A549 (cell line): ENCODE results near the gene AP3B1. TPM values are rescaled to one million over a fixed set of nuclear protein-coding genes. Genes with fewer than 3 reads are reported as not detected.

ENCODE experiments used
- ATAC-seq, 2 experiments: fragments of 200-7000 bp in 1 of 2; fragments of >200 bp in 1 of 2; cut with Nextera tagmentation in 1 of 2; cut with Tn5 transposase in 1 of 2; 3 replicates each; pipeline versions ENCODE4 v1.8.0 to v1.9.1; 2018 to 2020; ENCODE audit warnings: mild to moderate bottlenecking in 1 of 2, moderate library complexity in 1 of 2
- CTCF ChIA-PET: fragments of 300-600 bp; sonication (Branson Sonifier 250); formaldehyde crosslinking; extraction: SDS; loops from one replicate; lab custom pipeline; 2021; ENCODE audit warnings: antibody characterized with exemption, inconsistent platforms; lab: Yijun Ruan, JAX
- POLR2A ChIA-PET: fragments of 350-600 bp; formaldehyde crosslinking; extraction: SDS; loops from one replicate; lab custom pipeline; 2021; ENCODE audit warnings: antibody characterized with exemption, inconsistent platforms; lab: Yijun Ruan, JAX
- DNase-seq, 2 experiments: peaks; one replicate each; pipeline versions ENCODE4 v3.0.0 to v3.0.0-alpha.2; 2011 to 2016; ENCODE audit warnings: low read depth in 1 of 2, low spot score in 1 of 2
- FAIRE-seq: peaks from 2 replicates; lab custom pipeline; 2011; peaks lifted over from hg19 to GRCh38; lab: Jason Lieb, UNC
- H3K27ac ChIP-seq, 2 experiments: fragments of >200 bp; sonication (Bioruptor Twin); formaldehyde crosslinking; 3 replicates each; pipeline ENCODE4 v1.5.1; 2016 to 2017
- H3K4me1 ChIP-seq: fragments of >200 bp; sonication (Bioruptor Twin); formaldehyde crosslinking; 3 replicates; pipeline ENCODE4 v1.6.1; 2016
- H3K4me2 ChIP-seq: fragments of >200 bp; sonication (Bioruptor Twin); formaldehyde crosslinking; 3 replicates; pipeline ENCODE4 v1.6.1; 2016
- H3K4me3 ChIP-seq: fragments of >200 bp; sonication (Bioruptor Twin); formaldehyde crosslinking; 3 replicates; pipeline ENCODE4 v1.5.1; 2016
- H3K9me3 ChIP-seq: fragments of >200 bp; sonication (Bioruptor Twin); formaldehyde crosslinking; 3 replicates; pipeline ENCODE4 v1.6.1; 2016
- ATOH8 ChIP-seq: fragments of 250-450 bp; sonication (Bioruptor Pico); IDR thresholded peaks from 2 replicates; pipeline ENCODE4 v1.5.0; 2020; ENCODE audit warnings: low read depth, mild to moderate bottlenecking, moderate library complexity
- CBX2 ChIP-seq: fragments of 200-600 bp; sonication (generic); IDR thresholded peaks from 2 replicates; pipeline ENCODE4 v1.6.1; 2016; ENCODE audit warnings: low read depth, mild to moderate bottlenecking, borderline replicate concordance
- CBX8 ChIP-seq: fragments of 200-600 bp; sonication (generic); IDR thresholded peaks from 2 replicates; pipeline ENCODE4 v1.6.1; 2016
- CHD2 ChIP-seq: fragments of 150-350 bp; IDR thresholded peaks from 2 replicates; pipeline ENCODE4 v1.6.1; 2014; ENCODE audit warnings: low read length; ENCODE audit not compliant: partially characterized antibody
- CHD4 ChIP-seq: fragments of 200-600 bp; sonication (generic); IDR thresholded peaks from 2 replicates; pipeline ENCODE4 v1.6.1; 2016; ENCODE audit warnings: antibody characterized with exemption, mild to moderate bottlenecking, borderline replicate concordance
- EHF ChIP-seq: fragments of 250-450 bp; sonication (Bioruptor Pico); IDR thresholded peaks from 2 replicates; pipeline ENCODE4 v1.5.0; 2020; ENCODE audit warnings: mild to moderate bottlenecking
- ELK1 ChIP-seq: fragments of 150-350 bp; IDR thresholded peaks from 2 replicates; pipeline ENCODE4 v1.6.1; 2014; ENCODE audit warnings: low read depth, mild to moderate bottlenecking, low read length
- EP300 ChIP-seq, 2 experiments: fragments of >200 bp; sonication (Bioruptor Twin); formaldehyde crosslinking; IDR thresholded peaks; 2 replicates in 1 of 2; 3 replicates in 1 of 2; pipeline ENCODE4 v1.6.1; 2016 to 2017
- ESRRA ChIP-seq: fragments of 150-350 bp; IDR thresholded peaks from 2 replicates; pipeline ENCODE4 v1.6.1; 2014; ENCODE audit warnings: mild to moderate bottlenecking, low read length, borderline replicate concordance
- FOSL2 ChIP-seq, 2 experiments: fragments of 450-650 bp in 1 of 2; fragments of >200 bp in 1 of 2; sonication (Bioruptor Twin) in 1 of 2; formaldehyde crosslinking; IDR thresholded peaks; 2 replicates each; pipeline versions ENCODE4 v1.5.0 to v1.6.1; 2016 to 2020; ENCODE audit warnings: mild to moderate bottlenecking in 1 of 2, moderate library complexity in 1 of 2
- HES2 ChIP-seq: fragments of >200 bp; sonication (Bioruptor Twin); formaldehyde crosslinking; IDR thresholded peaks from 2 replicates; pipeline ENCODE4 v1.6.1; 2016
- HOXA7 ChIP-seq: fragments of 250-450 bp; sonication (Bioruptor Pico); IDR thresholded peaks from 2 replicates; pipeline ENCODE4 v1.5.0; 2020; ENCODE audit warnings: mild to moderate bottlenecking, moderate library complexity
- HOXB5 ChIP-seq: fragments of 250-450 bp; sonication (Bioruptor Pico); IDR thresholded peaks from 2 replicates; pipeline ENCODE4 v1.5.0; 2020; ENCODE audit warnings: mild to moderate bottlenecking, moderate library complexity
- KDM5A ChIP-seq: fragments of 200-600 bp; sonication (generic); IDR thresholded peaks from 2 replicates; pipeline ENCODE4 v1.6.1; 2016; ENCODE audit warnings: antibody characterized with exemption, mild to moderate bottlenecking
- MYC ChIP-seq: IDR thresholded peaks from 2 replicates; pipeline ENCODE4 v1.6.1; 2012; ENCODE audit warnings: mild to moderate bottlenecking, inconsistent platforms, low read length, improper control_type of control experiment, borderline replicate concordance
- NPAS2 ChIP-seq: fragments of 250-450 bp; sonication (Bioruptor Pico); IDR thresholded peaks from 2 replicates; pipeline ENCODE4 v1.8.0; 2022; ENCODE audit warnings: mild to moderate bottlenecking, moderate library complexity, borderline replicate concordance
- POLR2A ChIP-seq: IDR thresholded peaks from 2 replicates; pipeline ENCODE4 v1.6.1; 2012; ENCODE audit warnings: mild to moderate bottlenecking, low read length
- RAD21 ChIP-seq, 2 experiments: fragments of >200 bp in 1 of 2; sonication (Bioruptor Twin) in 1 of 2; formaldehyde crosslinking in 1 of 2; IDR thresholded peaks in 1 of 2; conservative IDR thresholded peaks in 1 of 2; 2 replicates in 1 of 2; 3 replicates in 1 of 2; pipeline ENCODE4 v1.6.1; 2012 to 2018; ENCODE audit warnings: inconsistent platforms in 1 of 2
- RARB ChIP-seq: fragments of 250-450 bp; sonication (Bioruptor Pico); IDR thresholded peaks from 2 replicates; pipeline ENCODE4 v1.8.0; 2021; ENCODE audit warnings: mild to moderate bottlenecking, moderate library complexity
- RCOR1 ChIP-seq: fragments of 150-350 bp; IDR thresholded peaks from 2 replicates; pipeline ENCODE4 v1.6.1; 2014; ENCODE audit warnings: antibody characterized with exemption, low read length, low read depth
- SMC3 ChIP-seq: fragments of >200 bp; sonication (Bioruptor Twin); formaldehyde crosslinking; IDR thresholded peaks from 3 replicates; pipeline ENCODE4 v1.6.1; 2018; ENCODE audit warnings: inconsistent platforms
- SREBF2 ChIP-seq: fragments of 450-650 bp; IDR thresholded peaks from 2 replicates; pipeline ENCODE4 v1.6.1; 2014; ENCODE audit warnings: mild to moderate bottlenecking, moderate library complexity
- TP53 ChIP-seq: fragments of 250-450 bp; sonication (Bioruptor Pico); IDR thresholded peaks from 2 replicates; pipeline ENCODE4 v1.5.0; 2021; ENCODE audit warnings: mild to moderate bottlenecking, moderate library complexity
- ZC3H11A ChIP-seq: fragments of 450-650 bp; IDR thresholded peaks from 2 replicates; pipeline ENCODE4 v1.6.1; 2014; ENCODE audit warnings: antibody characterized with exemption, mild to moderate bottlenecking
- ZNF302 ChIP-seq: fragments of 250-450 bp; sonication (Bioruptor Pico); IDR thresholded peaks from 2 replicates; pipeline ENCODE4 v1.9.0; 2021; ENCODE audit warnings: inconsistent platforms, mild to moderate bottlenecking, moderate library complexity
- whole genome bisulfite sequencing: methylation state at CpG from one replicate; pipeline ENCODE4 v1.1.6; 2017; ENCODE audit errors: missing lambda C conversion rate; 5-methylcytosine and 5-hydroxymethylcytosine counted together
- polyA plus RNA-seq, 4 experiments: library from polyadenylated mRNA; depleted of rRNA in 3 of 4; stranded (reverse); fragments of >200 nt; fragmentation: RNase III in 1 of 4; extraction: RNeasy Plus Mini Kit Qiagen cat#74134 plus additional on column Dnase treatment in 1 of 4; gene quantifications; 2 replicates in 3 of 4; 3 replicates in 1 of 4; pipeline ENCODE4 v1.2.3, GENCODE V29; 2011 to 2017
- TF ChIP-seq, protein P1 (sequence below): fragments of >200 bp; sonication (Bioruptor Twin); formaldehyde crosslinking; IDR thresholded peaks from 3 replicates; pipeline ENCODE4 v1.6.1; 2016
- TF ChIP-seq, protein P2 (sequence below): fragments of 250-450 bp; sonication (Bioruptor Pico); IDR thresholded peaks from 2 replicates; pipeline ENCODE4 v1.5.0; 2021; ENCODE audit warnings: mild to moderate bottlenecking, moderate library complexity, borderline replicate concordance
- TF ChIP-seq, protein P3 (sequence below): IDR thresholded peaks from 2 replicates; pipeline ENCODE4 v1.6.1; 2012; ENCODE audit warnings: low read depth, borderline replicate concordance

The AP3B1 gene
- polyA plus RNA-seq, 2 of the 4 experiments (the other 2 are of a cell fraction): 52.4 to 70.5 TPM

- POLR2A ChIA-PET: interaction anchor here (0.6 kb wide), 1 partner anchor 115 kb away, joined by 3 read pairs; no protein-coding TSS in a partner anchor
- TF ChIP-seq CBX2 (no peak), EHF (CRISPR knock-in tag) (no peak), NPAS2 (no peak), ATOH8 (CRISPR knock-in tag) (no peak), ZNF302 (CRISPR knock-in tag) (no peak), EP300 (IDR thresholded peaks at IDR 0.05) (no peak), TP53 (no peak), RAD21 (conservative IDR thresholded peaks at IDR 0.05 in 1 of 2, IDR thresholded peaks at IDR 0.05 in 1 of 2) (no peak), RCOR1 (no peak), SMC3 (no peak), CBX8 (no peak), HOXB5 (no peak), HES2 (no peak)
- TF ChIP-seq, protein P1, sequence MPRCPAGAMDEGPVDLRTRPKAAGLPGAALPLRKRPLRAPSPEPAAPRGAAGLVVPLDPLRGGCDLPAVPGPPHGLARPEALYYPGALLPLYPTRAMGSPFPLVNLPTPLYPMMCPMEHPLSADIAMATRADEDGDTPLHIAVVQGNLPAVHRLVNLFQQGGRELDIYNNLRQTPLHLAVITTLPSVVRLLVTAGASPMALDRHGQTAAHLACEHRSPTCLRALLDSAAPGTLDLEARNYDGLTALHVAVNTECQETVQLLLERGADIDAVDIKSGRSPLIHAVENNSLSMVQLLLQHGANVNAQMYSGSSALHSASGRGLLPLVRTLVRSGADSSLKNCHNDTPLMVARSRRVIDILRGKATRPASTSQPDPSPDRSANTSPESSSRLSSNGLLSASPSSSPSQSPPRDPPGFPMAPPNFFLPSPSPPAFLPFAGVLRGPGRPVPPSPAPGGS: no peak
- FAIRE-seq: no peak
Measured at GRCh38 chr5:77957516-77957915, 337.0 kb downstream of the AP3B1 start.

DNA sequence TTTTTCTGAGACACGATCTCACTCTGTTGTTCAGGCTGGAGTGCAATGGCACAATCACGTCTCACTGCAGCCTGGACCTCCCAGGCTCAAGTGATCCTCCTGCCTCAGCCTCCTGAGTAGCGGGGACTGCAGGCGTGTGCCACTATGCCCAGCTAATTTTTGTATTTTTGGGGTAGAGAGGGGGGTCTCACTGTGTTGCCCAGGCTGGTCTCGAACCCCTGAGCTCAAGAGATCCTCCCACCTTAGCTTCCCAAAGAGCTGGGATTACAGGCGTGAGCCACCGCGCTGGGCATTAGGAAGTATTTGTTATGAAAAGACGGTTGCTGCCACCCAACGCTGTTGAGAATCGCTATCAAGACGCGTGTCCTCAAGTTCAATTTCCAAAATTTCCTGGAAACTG lies 337.4 kb downstream of the AP3B1 start:
- TF ChIP-seq CBX8: no peak
- no peak overlapping the region for H3K4me2 ChIP-seq
- H3K9me3 ChIP-seq: peaks cover 3% of the 10 kb centered on the region; the same call in 1 of the 3 replicates
- FAIRE-seq (no peak), ATAC-seq (no peak), DNase-seq (no peak)
- 88% methylated on average over 12 of the region's 13 CpGs for WGBS
- ChIA-PET POLR2A (no interaction called here), CTCF (no interaction called here)
- H3K27ac ChIP-seq: no peak overlapping the region
- H3K4me1 ChIP-seq: no peaks in the 10 kb centered on the region
- H3K4me3 ChIP-seq: no peak overlapping the region

More at GRCh38 chr5:77957516-77957915, 337.0 kb downstream of the AP3B1 start:
- DNase-seq: no peak
- Histone ChIP-seq H3K4me2 (no peak overlapping the region), H3K4me1 (no peaks in the 10 kb centered on the region), H3K27ac (no peak overlapping the region), H3K4me3 (no peak overlapping the region), H3K9me3 (peaks cover 3% of the 10 kb centered on the region; the same call in 1 of the 3 replicates)
- CTCF ChIA-PET: no interaction called here
- WGBS: 92% methylated on average over 19 of the region's 20 CpGs
- no peak for ATAC-seq

DNA sequence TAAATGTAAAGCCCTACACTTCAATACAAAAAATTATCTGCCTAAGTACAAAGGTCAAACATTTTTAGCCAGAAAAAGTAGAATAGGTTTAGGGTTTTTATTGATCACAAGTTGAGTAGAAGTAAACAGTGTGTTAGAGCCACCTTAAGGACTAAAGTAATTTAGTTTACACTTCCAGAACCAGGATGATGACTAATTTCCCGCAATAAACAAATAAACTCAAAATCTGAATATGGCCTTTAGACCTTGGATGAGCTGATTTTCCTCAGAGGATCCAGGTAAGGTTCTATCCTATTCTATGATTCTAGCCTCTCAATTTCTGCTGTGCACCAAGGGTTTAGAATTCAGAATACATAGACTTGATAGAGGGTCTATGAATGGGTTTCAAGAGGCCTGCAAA lies 338.9 kb downstream of the AP3B1 start:
- peaks cover 3% of the 10 kb centered on the region; the same call in 1 of the 3 replicates for H3K9me3 ChIP-seq
- 0% methylated on average over 1 of the region's 1 CpG for WGBS
- ChIA-PET CTCF (interaction anchor here (0.6 to 1.0 kb wide), 2 partner anchors 23 to 25 kb away, joined by 3 to 5 read pairs; no protein-coding TSS in a partner anchor), POLR2A (no interaction called here)
- ATAC-seq (no peak), DNase-seq (no peak), FAIRE-seq (no peak)
- H3K4me1 ChIP-seq: no peaks in the 10 kb centered on the region
- H3K4me2 ChIP-seq: no peak overlapping the region
- H3K4me3 ChIP-seq: no peak overlapping the region
- H3K27ac ChIP-seq: no peak overlapping the region
- no peak for TF ChIP-seq HOXB5
- TF ChIP-seq, protein P2, sequence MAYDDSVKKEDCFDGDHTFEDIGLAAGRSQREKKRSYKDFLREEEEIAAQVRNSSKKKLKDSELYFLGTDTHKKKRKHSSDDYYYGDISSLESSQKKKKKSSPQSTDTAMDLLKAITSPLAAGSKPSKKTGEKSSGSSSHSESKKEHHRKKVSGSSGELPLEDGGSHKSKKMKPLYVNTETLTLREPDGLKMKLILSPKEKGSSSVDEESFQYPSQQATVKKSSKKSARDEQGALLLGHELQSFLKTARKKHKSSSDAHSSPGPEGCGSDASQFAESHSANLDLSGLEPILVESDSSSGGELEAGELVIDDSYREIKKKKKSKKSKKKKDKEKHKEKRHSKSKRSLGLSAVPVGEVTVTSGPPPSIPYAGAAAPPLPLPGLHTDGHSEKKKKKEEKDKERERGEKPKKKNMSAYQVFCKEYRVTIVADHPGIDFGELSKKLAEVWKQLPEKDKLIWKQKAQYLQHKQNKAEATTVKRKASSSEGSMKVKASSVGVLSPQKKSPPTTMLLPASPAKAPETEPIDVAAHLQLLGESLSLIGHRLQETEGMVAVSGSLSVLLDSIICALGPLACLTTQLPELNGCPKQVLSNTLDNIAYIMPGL (CRISPR knock-in tag): no peak
- TF ChIP-seq, protein P3, sequence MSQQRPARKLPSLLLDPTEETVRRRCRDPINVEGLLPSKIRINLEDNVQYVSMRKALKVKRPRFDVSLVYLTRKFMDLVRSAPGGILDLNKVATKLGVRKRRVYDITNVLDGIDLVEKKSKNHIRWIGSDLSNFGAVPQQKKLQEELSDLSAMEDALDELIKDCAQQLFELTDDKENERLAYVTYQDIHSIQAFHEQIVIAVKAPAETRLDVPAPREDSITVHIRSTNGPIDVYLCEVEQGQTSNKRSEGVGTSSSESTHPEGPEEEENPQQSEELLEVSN: no peak
- no peak for TF ChIP-seq FOSL2 (IDR thresholded peaks at IDR 0.05)
- no peak for TF ChIP-seq FOSL2 (CRISPR knock-in tag; IDR thresholded peaks at IDR 0.05)
- no peak for TF ChIP-seq KDM5A
- TF ChIP-seq CHD4: no peak
- TF ChIP-seq SREBF2: no peak
- TF ChIP-seq ELK1: no peak
- TF ChIP-seq, protein P1: no peak
- no peak for TF ChIP-seq ZC3H11A
- no peak for TF ChIP-seq RARB
- no peak for TF ChIP-seq ESRRA
- no peak for TF ChIP-seq POLR2A
- no peak for TF ChIP-seq MYC
- TF ChIP-seq HOXA7 (CRISPR knock-in tag): no peak
- TF ChIP-seq CHD2: no peak
